Measurements from ENCODE around the gene DMTF1. TPM values are rescaled to one million over a fixed set of nuclear protein-coding genes. Genes with fewer than 3 reads are reported as not detected.

The DMTF1 gene
- total and polyA plus RNA-seq, 2 donors (not counting 1 experiment from before 2014, with no cell fraction given) = 139 to 235 TPM

GRCh38 chr7:87119581-87119980 lies 32.7 kb upstream of the DMTF1 start:
- H3K4me3 ChIP-seq (ENCODE audit: control extremely low read depth in 1 of 5, extremely low read depth in 1 of 5, insufficient read depth in 1 of 5, low read depth in 2 of 5, low read length in 4 of 5) = no peak overlapping the region
- ATAC-seq (ENCODE audit: low read depth) (no peak), DNase-seq (no peak)
- Mint-ChIP-seq H3K27me3 (no peaks in the 10 kb centered on the region), H3K4me1 (no peaks in the 10 kb centered on the region), H3K4me3 (no peak overlapping the region), H3K9me3 (ENCODE audit: insufficient read depth) (no peaks in the 10 kb centered on the region), H3K27ac (no peak overlapping the region)
- ChIA-PET CTCF (no interaction called here), POLR2A (no interaction called here)
- no peaks in the 10 kb centered on the region for H3K36me3 ChIP-seq (replicated peaks in 1 of 2; ENCODE audit: control extremely low read depth in 1 of 2, control insufficient read depth in 1 of 2, extremely low read depth in 1 of 2, insufficient read depth in 2 of 2, low read length in 1 of 2)
- H3K27ac ChIP-seq (ENCODE audit: low read length in 2 of 2) = no peak overlapping the region
- H3K4me2 ChIP-seq (replicated peaks; ENCODE audit: low read depth, low read length, poor library complexity, severe bottlenecking) = no peak overlapping the region
- no peak overlapping the region for H2AFZ ChIP-seq (ENCODE audit: insufficient read depth, low read depth, low read length, poor library complexity, severe bottlenecking)
- 100% methylated on average over 1 of the region's 2 CpGs for WGBS (ENCODE audit: insufficient coverage)
- peaks cover 0 to 6% (median 0%) of the 10 kb centered on the region in 3 donors for H3K9me3 ChIP-seq (ENCODE audit: control extremely low read depth in 1 of 3, control insufficient read depth in 2 of 3, insufficient read depth in 1 of 3, low read length in 2 of 3)
- H4K20me1 ChIP-seq (ENCODE audit: control insufficient read depth, insufficient read depth, low read length, poor library complexity, severe bottlenecking) = no peaks in the 10 kb centered on the region
- no peaks in the 10 kb centered on the region for H3K4me1 ChIP-seq (ENCODE audit: control insufficient read depth in 2 of 2, insufficient read depth in 2 of 2, low read length in 2 of 2)
- intact Hi-C loops (cut with micrococcal nuclease) = no loop called here
- no peaks in the 10 kb centered on the region for H3K27me3 ChIP-seq (replicated peaks in 1 of 4; ENCODE audit: control extremely low read depth in 1 of 4, control insufficient read depth in 3 of 4, insufficient read depth in 4 of 4, low read length in 3 of 4)
- H3K79me2 ChIP-seq (ENCODE audit: control insufficient read depth, insufficient read depth, low read length) = no peaks in the 10 kb centered on the region
- H3K9ac ChIP-seq (ENCODE audit: low read length) = no peak overlapping the region
- TF ChIP-seq EZH2 (IDR thresholded peaks at IDR 0.05; ENCODE audit: borderline replicate concordance, insufficient read depth, low read depth, low read length, poor library complexity, severe bottlenecking) (no peak), CTCF (IDR thresholded peaks at IDR 0.05) (no peak)

- Histone ChIP-seq H3K9me3 (ENCODE audit: control extremely low read depth in 1 of 3, control insufficient read depth in 2 of 3, insufficient read depth in 1 of 3, low read length in 2 of 3) (no peaks in the 10 kb centered on the region), H3K4me2 (replicated peaks; ENCODE audit: low read depth, low read length, poor library complexity, severe bottlenecking) (no peak overlapping the region), H3K79me2 (ENCODE audit: control insufficient read depth, insufficient read depth, low read length) (no peaks in the 10 kb centered on the region), H3K9ac (ENCODE audit: low read length) (no peak overlapping the region), H3K27me3 (replicated peaks in 1 of 4; ENCODE audit: control extremely low read depth in 1 of 4, control insufficient read depth in 3 of 4, insufficient read depth in 4 of 4, low read length in 3 of 4) (no peaks in the 10 kb centered on the region), H3K27ac (ENCODE audit: low read length in 2 of 2) (no peak overlapping the region), H3K4me3 (ENCODE audit: control extremely low read depth in 1 of 5, extremely low read depth in 1 of 5, insufficient read depth in 1 of 5, low read depth in 2 of 5, low read length in 4 of 5) (no peak overlapping the region), H2AFZ (ENCODE audit: insufficient read depth, low read depth, low read length, poor library complexity, severe bottlenecking) (no peak overlapping the region), H4K20me1 (ENCODE audit: control insufficient read depth, insufficient read depth, low read length, poor library complexity, severe bottlenecking) (no peaks in the 10 kb centered on the region), H3K36me3 (replicated peaks in 1 of 2; ENCODE audit: control extremely low read depth in 1 of 2, control insufficient read depth in 1 of 2, extremely low read depth in 1 of 2, insufficient read depth in 2 of 2, low read length in 1 of 2) (no peaks in the 10 kb centered on the region), H3K4me1 (ENCODE audit: control insufficient read depth in 2 of 2, insufficient read depth in 2 of 2, low read length in 2 of 2) (no peaks in the 10 kb centered on the region)
- intact Hi-C loops (cut with micrococcal nuclease) = no loop called here
- H3K27me3 Mint-ChIP-seq = peaks cover 4% of the 10 kb centered on the region
- DNase-seq (no peak), ATAC-seq (ENCODE audit: low read depth) (no peak)
- ChIA-PET CTCF (no interaction called here), POLR2A (no interaction called here)
- no peak overlapping the region for H3K27ac Mint-ChIP-seq
- TF ChIP-seq EZH2 (IDR thresholded peaks at IDR 0.05; ENCODE audit: borderline replicate concordance, insufficient read depth, low read depth, low read length, poor library complexity, severe bottlenecking) (no peak), CTCF (IDR thresholded peaks at IDR 0.05) (no peak)
- H3K9me3 Mint-ChIP-seq (ENCODE audit: insufficient read depth) = no peaks in the 10 kb centered on the region
- H3K4me1 Mint-ChIP-seq = no peaks in the 10 kb centered on the region
- no peak overlapping the region for H3K4me3 Mint-ChIP-seq
Measured at GRCh38 chr7:87123105-87123504, 29.1 kb upstream of the DMTF1 start.
